B cell (primary cell): ENCODE results near the gene SLC25A18.

Experiments used
- CTCF ChIP-seq: fragments of 200-600 bp; IDR thresholded peaks from one replicate; pipeline ENCODE4 v1.8.0; 2022; ENCODE audit warnings: antibody characterized with exemption, mild to moderate bottlenecking
- EZH2 ChIP-seq: IDR thresholded peaks from 2 replicates; pipeline ENCODE4 v1.6.1; 2012; ENCODE audit warnings: borderline replicate concordance, low read depth, mild to moderate bottlenecking, moderate library complexity, low read length; ENCODE audit not compliant: insufficient read depth, poor library complexity, severe bottlenecking

GRCh38 chr22:17598318-17598717 lies 35.0 kb downstream of the SLC25A18 start:
- TF ChIP-seq CTCF (no peak), EZH2 (no peak)
